HepG2 (cell line): ENCODE results near the gene KRT76. TPM values are rescaled to one million over a fixed set of nuclear protein-coding genes. Genes with fewer than 3 reads are reported as not detected.

Experiments
- ATAC-seq: fragments of 200-7000 bp; cut with Tn5 transposase; 3 replicates; pipeline ENCODE4 v1.9.1; 2020; ENCODE audit warnings: mild to moderate bottlenecking, moderate library complexity
- BruUV-seq: library from RNA; stranded (reverse); fragments of 400-500 nt; replicated peaks from 2 replicates; lab custom pipeline; 2021; lab: Mats Ljungman, UMichigan
- CTCF ChIA-PET: fragments of 300-600 bp; formaldehyde crosslinking; extraction: SDS; loops from one replicate; lab custom pipeline; 2021; ENCODE audit warnings: low total read pairs, inconsistent platforms, low intra/inter-chr PET ratio; lab: Yijun Ruan, JAX
- POLR2A ChIA-PET: fragments of 350-600 bp; sonication (Branson Sonifier 250); formaldehyde crosslinking; loops from one replicate; lab custom pipeline; 2020; ENCODE audit warnings: antibody characterized with exemption, inconsistent platforms; lab: Yijun Ruan, JAX
- DNase-seq: peaks from one replicate; pipeline ENCODE4 v3.0.0-alpha.2; 2015; ENCODE audit warnings: low spot score
- FAIRE-seq: peaks from 3 replicates; lab custom pipeline; 2011; peaks lifted over from hg19 to GRCh38; lab: Jason Lieb, UNC
- H2AFZ ChIP-seq: one replicate; pipeline ENCODE4 v1.6.1; 2011; ENCODE audit warnings: low read length, inconsistent platforms
- H3K27ac ChIP-seq: fragments of 300-600 bp; 3 replicates; pipeline ENCODE4 v1.8.0; 2011; ENCODE audit warnings: mixed run types, mild to moderate bottlenecking, mixed read lengths, low read length, inconsistent platforms; ENCODE audit not compliant: insufficient read depth; ENCODE audit errors: extremely low read length
- H3K27me3 ChIP-seq, 2 experiments: fragments of 200-600 bp in 1 of 2; 2 replicates in 1 of 2; 3 replicates in 1 of 2; pipeline versions ENCODE4 v1.6.0 to v1.8.0; 2011; ENCODE audit warnings: low read length in 2 of 2, mild to moderate bottlenecking in 2 of 2, moderate library complexity in 2 of 2, inconsistent platforms in 1 of 2; ENCODE audit not compliant: insufficient read depth in 2 of 2, control insufficient read depth in 1 of 2
- H3K36me3 ChIP-seq, 2 experiments: fragments of 200-600 bp in 1 of 2; replicated peaks in 1 of 2; 2 replicates in 1 of 2; 3 replicates in 1 of 2; pipeline versions ENCODE4 v1.5.1 to v1.8.0; 2011; ENCODE audit warnings: low read length in 2 of 2, inconsistent platforms in 1 of 2; ENCODE audit not compliant: insufficient read depth in 2 of 2, control insufficient read depth in 1 of 2
- H3K4me1 ChIP-seq: 2 replicates; pipeline ENCODE4 v1.5.1; 2012; ENCODE audit warnings: low read length, inconsistent platforms; ENCODE audit not compliant: insufficient read depth
- H3K4me2 ChIP-seq: 2 replicates; pipeline ENCODE4 v1.6.0; 2011; ENCODE audit warnings: low read depth, low read length, inconsistent platforms
- H3K4me3 ChIP-seq, 3 experiments: fragments of 200-600 bp in 1 of 3; sonication (generic), shearing (Covaris generic) in 1 of 3; replicated peaks in 1 of 3; 2 replicates each; pipeline ENCODE4 v1.5.1; 2011 to 2016; ENCODE audit warnings: low read length in 3 of 3, inconsistent platforms in 2 of 3, low read depth in 2 of 3, mild to moderate bottlenecking in 2 of 3, control low read depth in 1 of 3, mixed read lengths in 1 of 3; ENCODE audit not compliant: insufficient read depth in 1 of 3
- H3K79me2 ChIP-seq: one replicate; pipeline ENCODE4 v1.6.1; 2011; ENCODE audit warnings: low read length, inconsistent platforms; ENCODE audit not compliant: insufficient read depth
- H3K9ac ChIP-seq: 2 replicates; pipeline ENCODE4 v1.6.0; 2011; ENCODE audit warnings: mild to moderate bottlenecking, low read depth, low read length, inconsistent platforms; ENCODE audit not compliant: insufficient read depth
- H3K9me3 ChIP-seq: 2 replicates; pipeline ENCODE4 v1.5.1; 2012; ENCODE audit warnings: mild to moderate bottlenecking, low read length
- H4K20me1 ChIP-seq: 2 replicates; pipeline ENCODE4 v1.6.0; 2011; ENCODE audit warnings: inconsistent platforms, mild to moderate bottlenecking, low read length, moderate library complexity; ENCODE audit not compliant: insufficient read depth
- ATF2 ChIP-seq: sonication (generic); formaldehyde crosslinking; IDR thresholded peaks from 2 replicates; pipeline ENCODE4 v1.4.0; 2020; ENCODE audit warnings: missing genetic modification reagents
- CBX2 ChIP-seq, 2 experiments: fragments of 200-600 bp in 1 of 2; sonication (generic); formaldehyde crosslinking in 1 of 2; IDR thresholded peaks; 2 replicates each; pipeline versions ENCODE4 v1.7.0 to v1.8.1; 2018 to 2022; ENCODE audit warnings: low read depth in 2 of 2, low read length in 1 of 2, mild to moderate bottlenecking in 1 of 2, missing genetic modification reagents in 1 of 2
- CENPT ChIP-seq: sonication (generic); formaldehyde crosslinking; IDR thresholded peaks from 2 replicates; pipeline ENCODE4 v1.8.0; 2022; ENCODE audit warnings: low read depth, mild to moderate bottlenecking, moderate library complexity, missing genetic modification reagents
- ELF3 ChIP-seq: IDR thresholded peaks from 2 replicates; pipeline ENCODE4 v1.6.1; 2016; ENCODE audit warnings: missing genetic modification reagents, missing compliant biosample characterization
- EP300 ChIP-seq, 3 experiments: sonication (generic) in 1 of 3; formaldehyde crosslinking in 1 of 3; IDR thresholded peaks; 2 replicates each; pipeline versions ENCODE4 v1.5.1 to v1.6.1; 2011 to 2020; ENCODE audit warnings: low read depth in 2 of 3, low read length in 2 of 3, borderline replicate concordance in 1 of 3, improper control_type of control experiment in 1 of 3, mild to moderate bottlenecking in 1 of 3, missing genetic modification reagents in 1 of 3, moderate library complexity in 1 of 3
- FOXJ3 ChIP-seq: sonication (generic); formaldehyde crosslinking; IDR thresholded peaks from 2 replicates; pipeline ENCODE4 v1.4.0; 2020; ENCODE audit warnings: missing genetic modification reagents, mild to moderate bottlenecking, borderline replicate concordance
- TIGD3 ChIP-seq: sonication (generic); formaldehyde crosslinking; IDR thresholded peaks from 2 replicates; pipeline ENCODE4 v1.5.1; 2020; ENCODE audit warnings: mild to moderate bottlenecking, missing genetic modification reagents, borderline replicate concordance
- TOPORS ChIP-seq: sonication (generic); formaldehyde crosslinking; IDR thresholded peaks from 2 replicates; pipeline ENCODE4 v1.8.0; 2023; ENCODE audit warnings: mild to moderate bottlenecking, missing genetic modification reagents
- ZEB1 ChIP-seq: IDR thresholded peaks from 2 replicates; pipeline ENCODE4 v1.6.1; 2012; ENCODE audit warnings: mild to moderate bottlenecking, low read depth, inconsistent platforms; ENCODE audit not compliant: insufficient replicate concordance
- ZFYVE20 ChIP-seq: sonication (generic); formaldehyde crosslinking; IDR thresholded peaks from 2 replicates; pipeline ENCODE4 v1.8.0; 2023; ENCODE audit warnings: low read depth, mild to moderate bottlenecking, moderate library complexity, missing genetic modification reagents, borderline replicate concordance
- ZKSCAN5 ChIP-seq: sonication (generic); formaldehyde crosslinking; IDR thresholded peaks from 2 replicates; pipeline ENCODE4 v1.5.1; 2020; ENCODE audit warnings: mild to moderate bottlenecking, missing genetic modification reagents
- ZNF121 ChIP-seq: sonication (generic); formaldehyde crosslinking; IDR thresholded peaks from 2 replicates; pipeline ENCODE4 v1.5.0; 2020; ENCODE audit warnings: mild to moderate bottlenecking, missing genetic modification reagents
- ZNF205 ChIP-seq: IDR thresholded peaks from 2 replicates; pipeline ENCODE4 v1.6.1; 2018; ENCODE audit warnings: missing biosample characterization, missing genetic modification reagents
- ZNF234 ChIP-seq: sonication (generic); formaldehyde crosslinking; conservative IDR thresholded peaks from 2 replicates; pipeline ENCODE4 v1.5.1; 2020; ENCODE audit warnings: mild to moderate bottlenecking, missing genetic modification reagents
- ZNF761 ChIP-seq: sonication (generic); formaldehyde crosslinking; conservative IDR thresholded peaks from 2 replicates; pipeline ENCODE4 v1.4.0; 2020; ENCODE audit warnings: mild to moderate bottlenecking, missing genetic modification reagents
- WGBS: methylation state at CpG from one replicate; pipeline ENCODE4 v1.1.6; 2017; ENCODE audit warnings: low lambda C conversion rate; 5-methylcytosine and 5-hydroxymethylcytosine counted together
- in situ Hi-C: cut with HindIII; loops from 2 replicates; pipeline ENCODE4 v1.10.0; 2017; ENCODE audit warnings: low pct_unique_long_range_greater_than_20kb; ENCODE audit not compliant: extremely low pct_ligation_motif_present
- intact Hi-C: fragments of 100-400 bp; cut with micrococcal nuclease; formaldehyde crosslinking; loops from one replicate; pipeline ENCODE4 v1.10.0; 2022; ENCODE audit not compliant: unreplicated experiment
- polyA plus RNA-seq, 8 experiments: library from polyadenylated mRNA; depleted of rRNA in 3 of 8; stranded (reverse) in 7 of 8; unstranded in 1 of 8; fragments of >200 nt; fragmentation: Illumina TruSeq in 4 of 8; extraction: Trizol in 4 of 8; gene quantifications; 2 replicates each; pipeline versions ENCODE4 v1.2.1 to v1.2.3, GENCODE V29; 2011 to 2016; ENCODE audit warnings: low read depth in 4 of 8, missing spikeins in 1 of 8, mixed read lengths in 1 of 8; ENCODE audit not compliant: insufficient read depth in 1 of 8
- total RNA-seq, 5 experiments: library from RNA; depleted of rRNA; stranded (reverse); fragments of >200 nt; fragmentation: Illumina TruSeq; extraction: Trizol; gene quantifications; 2 replicates each; pipeline ENCODE4 v1.2.3, GENCODE V29; 2016; ENCODE audit warnings: low read depth in 1 of 5

KRT76 gene
- total and polyA plus RNA-seq, 2 of the 13 experiments (the other 11 are each of a cell fraction or from before 2014, with no cell fraction given) = not detected

- CTCF ChIA-PET = no interaction called here
- POLR2A ChIA-PET = no interaction called here
- intact Hi-C loops (no loop called here), in situ Hi-C loops (no loop called here)
- Histone ChIP-seq H3K4me2 (no peak overlapping the region), H3K27ac (no peak overlapping the region), H3K4me3 (no peak overlapping the region), H3K4me1 (no peaks in the 10 kb centered on the region), H2AFZ (no peak overlapping the region), H3K27me3 (no peaks in the 10 kb centered on the region), H3K79me2 (no peaks in the 10 kb centered on the region), H3K36me3 (no peaks in the 10 kb centered on the region), H3K9ac (no peak overlapping the region), H4K20me1 (no peaks in the 10 kb centered on the region), H3K9me3 (no peaks in the 10 kb centered on the region; the same call in 1 of the 2 replicates)
- DNase-seq (no peak), FAIRE-seq (no peak)
- no TSS peak for BruUV-seq
- TF ChIP-seq EP300 (IDR thresholded peaks at IDR 0.05; ENCODE audit: low read depth in 2 of 2, low read length in 2 of 2) = no peak
- TF ChIP-seq EP300 (CRISPR knock-in tag; IDR thresholded peaks at IDR 0.05; ENCODE audit: borderline replicate concordance) = no peak
- TF ChIP-seq ZNF205 (CRISPR knock-in tag) = no peak
- TF ChIP-seq ATF2 (CRISPR knock-in tag) = no peak
- TF ChIP-seq FOXJ3 = no peak
- TF ChIP-seq, all 625 proteins: peak for 0
- WGBS = 0% methylated on average over 2 of the region's 2 CpGs
- no peak for ATAC-seq
Observed at GRCh38 chr12:52759695-52760094, 17.4 kb downstream of the KRT76 start.

GRCh38 chr12:52759218-52759617, 17.9 kb downstream of the KRT76 start:
- no peak overlapping the region for H3K4me2 ChIP-seq
- in situ Hi-C loops (no loop called here), intact Hi-C loops (no loop called here)
- no TSS peak for BruUV-seq
- H3K9ac ChIP-seq = no peak overlapping the region
- ChIA-PET POLR2A (no interaction called here), CTCF (no interaction called here)
- FAIRE-seq (no peak), DNase-seq (no peak), ATAC-seq (no peak)
- no peaks in the 10 kb centered on the region; the same call in 1 of the 2 replicates for H3K9me3 ChIP-seq
- no peak overlapping the region for H3K27ac ChIP-seq
- no peaks in the 10 kb centered on the region for H3K27me3 ChIP-seq
- H3K79me2 ChIP-seq = no peaks in the 10 kb centered on the region
- no peaks in the 10 kb centered on the region for H3K4me1 ChIP-seq
- no peaks in the 10 kb centered on the region for H3K36me3 ChIP-seq
- no peak overlapping the region for H2AFZ ChIP-seq
- no peak overlapping the region for H3K4me3 ChIP-seq
- 0% methylated on average over 2 of the region's 2 CpGs for WGBS
- no peaks in the 10 kb centered on the region for H4K20me1 ChIP-seq
- TF ChIP-seq ZNF121 (CRISPR knock-in tag) = no peak
- no peak for TF ChIP-seq ZFYVE20 (CRISPR knock-in tag)
- TF ChIP-seq ZEB1 = no peak
- no peak for TF ChIP-seq ZKSCAN5 (CRISPR knock-in tag)
- TF ChIP-seq TOPORS (CRISPR knock-in tag) = no peak
- no peak for TF ChIP-seq ZNF234 (CRISPR knock-in tag)
- TF ChIP-seq CBX2 (IDR thresholded peaks at IDR 0.05; ENCODE audit: low read depth, low read length) = no peak
- TF ChIP-seq CBX2 (CRISPR knock-in tag; IDR thresholded peaks at IDR 0.05; ENCODE audit: low read depth) = no peak
- TF ChIP-seq CENPT (CRISPR knock-in tag) = no peak
- TF ChIP-seq ZNF761 = no peak
- TF ChIP-seq TIGD3 (CRISPR knock-in tag) = no peak
- no peak for TF ChIP-seq ELF3 (CRISPR knock-in tag)
